NT2/D1 (cell line): ENCODE data around the gene AFG3L2.

Source experiments
- SUZ12 ChIP-seq: IDR thresholded peaks from 2 replicates; pipeline ENCODE4 v1.6.1; 2011; ENCODE audit not compliant: insufficient read length, insufficient read depth; ENCODE audit errors: extremely low read depth
- YY1 ChIP-seq: IDR thresholded peaks from 2 replicates; pipeline ENCODE4 v1.6.1; 2011; ENCODE audit not compliant: insufficient read length, insufficient read depth

GRCh38 chr18:12411456-12411855 is 34.4 kb upstream of the AFG3L2 start:
- TF ChIP-seq SUZ12, result no peak
- no peak for TF ChIP-seq YY1
